Ectodermal cell (in vitro differentiated cells): Measurements from ENCODE around the gene CCDC57. TPM values are rescaled to one million over a fixed set of nuclear protein-coding genes. Genes with fewer than 3 reads are reported as not detected.
A peak's percentile ranks its signal among the peaks of the same experiment; 100 is the strongest.
"Not testable (repeated sequence)": the region's sequence is repeated elsewhere in the genome, so short reads cannot be mapped to it uniquely, and the experiment has no call there.

Source experiments
- H3K27ac ChIP-seq: 2 replicates; pipeline ENCODE4 v1.7.0; 2013; ENCODE audit warnings: mild to moderate bottlenecking, low read depth, low read length; ENCODE audit not compliant: insufficient read depth, poor library complexity, severe bottlenecking
- H3K27me3 ChIP-seq: 2 replicates; pipeline ENCODE4 v1.7.0; 2013; ENCODE audit warnings: mild to moderate bottlenecking, low read length; ENCODE audit not compliant: insufficient read depth, control insufficient read depth, poor library complexity, severe bottlenecking
- H3K36me3 ChIP-seq: one replicate; pipeline ENCODE4 v1.7.0; 2013; ENCODE audit warnings: low read length; ENCODE audit not compliant: control insufficient read depth, insufficient read depth
- H3K4me1 ChIP-seq: one replicate; pipeline ENCODE4 v1.7.0; 2013; ENCODE audit warnings: low read length; ENCODE audit not compliant: control insufficient read depth, insufficient read depth
- H3K4me3 ChIP-seq: 2 replicates; pipeline ENCODE4 v1.7.0; 2013; ENCODE audit warnings: low read depth, low read length, control low read depth; ENCODE audit not compliant: insufficient read depth
- H3K9me3 ChIP-seq: 2 replicates; pipeline ENCODE4 v1.7.0; 2013; ENCODE audit warnings: mild to moderate bottlenecking, low read length, moderate library complexity; ENCODE audit not compliant: control insufficient read depth
- WGBS, 2 experiments: methylation state at CpG; one replicate each; pipeline ENCODE4 v1.1.7; 2013; ENCODE audit warnings: missing lambda C conversion rate in 2 of 2; 5-methylcytosine and 5-hydroxymethylcytosine counted together
- polyA plus RNA-seq, 4 experiments: library from polyadenylated mRNA; stranded (reverse); fragments of 50-300 nt; gene quantifications; one replicate each; pipeline ENCODE4 v1.2.3, GENCODE V29; 2013

The CCDC57 gene
- 37.2 TPM for polyA plus RNA-seq (2013, experiment 1 of 4)
- 38.4 TPM for polyA plus RNA-seq (2013, experiment 2 of 4)
- polyA plus RNA-seq (2013, experiment 3 of 4), result 21.5 TPM
- polyA plus RNA-seq (2013, experiment 4 of 4), result 24.8 TPM

DNA sequence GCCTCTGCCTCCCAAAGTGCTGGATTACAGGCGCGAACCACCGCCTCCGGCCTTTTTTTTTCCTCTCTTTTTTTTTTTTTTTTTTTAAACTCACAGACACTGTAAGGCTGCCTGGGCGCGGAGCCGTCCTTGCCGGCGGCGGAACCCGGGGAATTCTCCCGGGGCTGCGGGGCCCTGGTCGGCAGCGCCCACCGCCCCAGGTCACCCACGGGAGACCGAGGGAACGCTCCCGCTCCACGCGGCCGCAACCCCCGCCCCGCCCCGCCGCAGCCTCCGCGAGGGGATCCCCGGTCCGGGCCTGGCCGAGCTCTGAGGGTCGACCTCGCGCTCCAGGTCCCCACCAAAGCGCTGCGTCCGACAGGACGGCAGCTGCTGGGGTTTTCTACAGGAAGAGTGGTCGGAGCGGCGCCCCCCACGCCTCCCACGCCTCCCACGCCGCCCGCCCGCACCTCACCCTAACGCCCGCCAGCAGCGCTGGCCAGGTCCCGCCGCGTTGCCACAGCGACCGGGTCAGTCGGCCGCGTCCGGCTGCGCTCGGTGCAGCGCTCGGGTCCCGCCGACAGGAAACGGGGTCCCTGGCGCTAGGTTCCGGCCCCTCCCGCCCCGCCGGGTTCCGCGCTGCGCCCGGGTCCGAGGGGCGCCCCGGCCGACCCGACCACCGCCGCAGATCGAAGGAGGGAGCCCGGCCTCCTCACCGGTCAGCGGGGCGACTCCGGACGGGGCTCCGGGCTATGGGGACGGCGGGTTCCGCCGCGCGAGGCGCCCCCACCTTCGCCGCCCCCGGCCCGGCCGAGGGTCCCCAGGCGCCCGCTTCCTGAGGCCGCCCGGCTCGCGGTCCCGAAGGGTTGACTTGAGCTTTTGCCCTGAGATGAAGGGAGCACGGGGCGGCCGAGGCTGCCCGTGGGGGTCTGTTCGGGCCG is at the start of gene CCDC57:
Gene CCDC57 (minus strand): TSS at position 512 of the 920 bp plus-strand sequence. CDS start 10,898 bp downstream, outside the sequence.
- Histone ChIP-seq H3K4me3 (peak within 1 kb of the TSS; percentile 87), H3K4me1 (no peaks in the 10 kb centered on the region), H3K9me3 (no peaks in the 10 kb centered on the region), H3K36me3 (no peaks in the 10 kb centered on the region), H3K27me3 (peaks cover 14% of the 10 kb centered on the region), H3K27ac (no peak within 1 kb of the TSS)
- 0% methylated on average over 116 of the region's 116 CpGs for WGBS, 2 experiments

DNA sequence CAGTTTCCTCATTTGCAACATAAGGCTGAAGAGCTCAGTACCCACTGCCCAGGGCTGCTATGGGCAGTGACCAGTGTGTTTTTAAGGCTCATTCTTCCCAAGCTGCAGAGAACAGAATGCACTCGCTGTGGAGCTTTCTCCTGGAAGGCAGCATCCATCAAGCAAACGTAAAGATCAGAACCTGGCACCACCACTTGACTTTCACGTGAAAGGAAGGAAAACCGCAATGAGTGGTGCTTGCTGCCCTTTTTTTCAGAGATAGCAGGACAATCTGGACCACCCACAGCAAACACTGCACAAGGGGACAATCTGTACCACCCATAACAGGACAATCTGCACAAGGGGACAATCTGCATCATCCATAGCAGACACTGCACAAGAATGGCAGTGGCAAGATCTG is 49.7 kb upstream of the CCDC57 start:
- 91 to 98% methylated on average over 4 of the region's 4 CpGs for WGBS, 2 experiments
- no peak overlapping the region for H3K27ac ChIP-seq

DNA sequence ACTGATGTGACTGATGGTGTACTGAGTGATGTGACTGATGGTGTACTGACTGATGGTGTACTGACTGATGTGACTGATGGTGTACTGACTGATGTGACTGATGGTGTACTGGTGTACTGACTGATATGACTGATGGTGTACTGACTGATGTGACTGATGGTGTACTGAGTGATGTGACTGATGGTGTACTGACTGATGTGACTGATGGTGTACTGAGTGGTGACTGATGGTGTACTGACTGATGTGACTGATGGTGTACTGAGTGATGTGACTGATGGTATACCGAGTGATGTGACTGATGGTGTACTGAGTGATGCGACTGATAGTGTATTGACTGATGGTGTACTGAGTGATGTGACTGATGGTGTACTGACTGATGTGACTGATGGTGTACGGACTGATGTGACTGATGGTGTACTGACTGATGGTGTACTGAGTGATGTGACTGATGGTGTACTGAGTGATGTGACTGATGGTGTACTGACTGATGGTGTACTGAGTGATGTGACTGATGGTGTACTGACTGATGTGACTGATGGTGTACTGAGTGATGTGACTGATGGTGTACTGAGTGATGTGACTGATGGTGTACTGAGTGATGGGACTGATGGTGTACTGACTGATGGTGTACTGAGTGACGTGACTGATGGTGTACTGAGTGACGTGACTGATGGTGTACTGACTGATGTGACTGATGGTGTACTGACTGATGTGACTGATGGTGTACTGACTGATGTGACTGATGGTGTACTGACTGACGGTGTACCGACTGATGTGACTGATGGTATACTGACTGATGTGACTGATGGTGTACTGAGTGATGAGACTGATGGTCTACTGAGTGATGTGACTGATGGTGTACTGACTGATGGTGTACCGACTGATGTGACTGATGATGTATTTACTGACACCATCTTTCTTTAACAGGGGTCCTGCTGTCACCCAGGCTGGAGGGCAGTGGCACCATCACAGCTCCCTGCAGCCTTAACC is 47.6 kb upstream of the CCDC57 start:
- H3K27ac ChIP-seq, H3K9me3 ChIP-seq, H3K4me3 ChIP-seq, H3K4me1 ChIP-seq, H3K27me3 ChIP-seq: not testable (repeated sequence)
- peaks cover 66% of the 10 kb centered on the region for H3K36me3 ChIP-seq
- 96 to 97% methylated on average over 8 of the region's 8 CpGs for WGBS, 2 experiments

More for the DNA sequence above, 49.7 kb upstream of the CCDC57 start:
- Histone ChIP-seq H3K27me3 (no peaks in the 10 kb centered on the region), H3K4me3 (no peak overlapping the region), H3K36me3 (peaks cover 68% of the 10 kb centered on the region), H3K4me1 (no peaks in the 10 kb centered on the region), H3K9me3 (no peaks in the 10 kb centered on the region)

GRCh38 chr17:82258555-82258954 is 45.9 kb upstream of the CCDC57 start:
- H3K4me3 ChIP-seq, result no peak overlapping the region
- H3K27me3 ChIP-seq, result no peaks in the 10 kb centered on the region
- H3K27ac ChIP-seq, result no peak overlapping the region
- 94% methylated on average over 5 of the region's 5 CpGs for WGBS, 2 experiments
- H3K4me1 ChIP-seq, result no peaks in the 10 kb centered on the region
- no peaks in the 10 kb centered on the region for H3K9me3 ChIP-seq
- peaks cover 58% of the 10 kb centered on the region for H3K36me3 ChIP-seq

DNA sequence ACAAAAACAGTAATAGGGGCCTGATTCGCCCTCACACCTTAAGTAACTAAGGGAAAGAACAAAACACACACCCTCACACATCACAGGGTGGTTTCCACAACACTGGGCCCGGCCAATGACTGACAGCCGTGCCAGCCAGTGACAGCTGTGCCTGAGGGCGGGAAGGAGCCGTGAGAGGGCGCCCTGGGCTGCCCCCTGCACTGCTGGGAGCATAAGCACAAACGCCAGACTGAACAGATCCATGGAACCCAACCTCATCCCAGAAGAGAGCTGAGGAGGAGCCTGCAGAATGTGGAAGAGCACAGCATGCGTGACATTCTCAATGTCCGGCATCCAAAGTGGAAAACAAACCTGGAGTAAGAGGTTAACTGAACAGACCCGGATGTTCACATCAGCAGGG is 44.8 kb upstream of the CCDC57 start:
- WGBS, 2 experiments, result 87 to 90% methylated on average over 10 of the region's 10 CpGs
- Histone ChIP-seq H3K27ac (no peak overlapping the region), H3K36me3 (peaks cover 58% of the 10 kb centered on the region), H3K9me3 (no peaks in the 10 kb centered on the region), H3K27me3 (no peaks in the 10 kb centered on the region), H3K4me3 (no peak overlapping the region), H3K4me1 (no peaks in the 10 kb centered on the region)

GRCh38 chr17:82256242-82256885 is 43.7 kb upstream of the CCDC57 start:
- H3K4me3 ChIP-seq, result no peak overlapping the region
- H3K27ac ChIP-seq, result no peak overlapping the region
- no peaks in the 10 kb centered on the region for H3K9me3 ChIP-seq
- no peaks in the 10 kb centered on the region for H3K27me3 ChIP-seq
- H3K36me3 ChIP-seq, result peaks cover 56% of the 10 kb centered on the region
- 95 to 97% methylated on average over 14 of the region's 14 CpGs for WGBS, 2 experiments
- H3K4me1 ChIP-seq, result no peaks in the 10 kb centered on the region

DNA sequence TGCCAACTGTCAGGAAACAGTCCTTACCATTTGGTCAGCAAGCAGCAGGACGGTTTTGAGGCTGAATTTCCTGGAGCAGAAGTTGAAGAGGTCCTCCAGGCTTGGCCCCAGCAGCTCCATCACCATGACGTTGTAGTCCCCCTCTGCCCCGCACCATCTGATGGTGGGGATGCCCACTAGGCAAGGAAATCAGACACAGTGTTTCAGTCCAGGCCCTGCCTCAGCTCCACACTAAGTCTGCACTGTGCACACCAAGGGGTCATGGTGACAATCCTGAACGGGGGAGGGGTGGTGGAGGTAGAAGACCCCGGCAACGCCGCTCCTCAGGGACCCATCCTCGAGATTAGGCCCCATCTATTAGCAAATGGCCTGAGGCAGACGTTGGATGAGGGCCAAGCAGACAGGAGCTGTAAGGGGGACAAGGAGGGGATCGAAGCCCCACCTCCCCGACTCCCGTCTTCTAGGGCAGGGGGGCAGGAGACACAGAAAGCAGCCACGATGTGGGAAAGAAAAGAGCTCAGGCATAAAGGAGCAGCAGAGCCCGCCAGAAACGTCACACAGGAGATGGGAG is 42.8 kb upstream of the CCDC57 start:
- 96% methylated on average over 15 of the region's 15 CpGs for WGBS, 2 experiments
- Histone ChIP-seq H3K9me3 (no peaks in the 10 kb centered on the region), H3K27me3 (no peaks in the 10 kb centered on the region)

DNA sequence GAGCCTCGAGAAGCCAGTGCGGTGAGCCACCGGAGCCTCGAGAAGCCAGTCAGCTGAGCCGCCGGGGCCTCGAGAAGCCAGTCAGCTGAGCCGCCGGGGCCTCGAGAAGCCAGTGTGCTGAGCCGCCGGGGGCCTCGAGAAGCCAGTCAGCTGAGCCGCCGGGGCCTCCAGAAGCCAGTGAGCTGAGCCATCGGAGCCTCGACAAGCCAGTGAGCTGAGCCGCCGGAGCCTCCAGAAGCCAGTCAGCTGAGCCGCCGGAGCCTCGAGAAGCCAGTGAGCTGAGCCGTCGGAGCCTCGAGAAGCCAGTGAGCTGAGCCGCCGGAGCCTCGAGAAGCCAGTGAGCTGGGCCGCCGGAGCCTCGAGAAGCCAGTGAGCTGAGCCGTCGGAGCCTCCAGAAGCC is 42.1 kb upstream of the CCDC57 start:
- H3K9me3 ChIP-seq, H3K4me1 ChIP-seq, H3K27me3 ChIP-seq, H3K4me3 ChIP-seq, H3K27ac ChIP-seq: not testable (repeated sequence)
- H3K36me3 ChIP-seq, result peaks cover 61% of the 10 kb centered on the region
- WGBS, 2 experiments, result 96% methylated on average over 33 of the region's 33 CpGs

More for the DNA sequence above, 42.8 kb upstream of the CCDC57 start:
- H3K4me1 ChIP-seq, result no peaks in the 10 kb centered on the region
- H3K4me3 ChIP-seq, result no peak overlapping the region
- H3K27ac ChIP-seq, result no peak overlapping the region
- peaks cover 56% of the 10 kb centered on the region for H3K36me3 ChIP-seq

- not testable (repeated sequence) for H3K4me1 ChIP-seq, H3K9me3 ChIP-seq, H3K27me3 ChIP-seq, H3K4me3 ChIP-seq, H3K27ac ChIP-seq
- H3K36me3 ChIP-seq, result peaks cover 62% of the 10 kb centered on the region
- 97 to 98% methylated on average over 39 of the region's 39 CpGs for WGBS, 2 experiments
These were observed 41.5 kb upstream of the CCDC57 start for GRCh38 chr17:82254096-82254495.
